Adipocyte (in vitro differentiated cells): ENCODE data around the gene FSTL1.

Experiments used
- DNase-seq: peaks from one replicate; pipeline ENCODE4 v3.0.0-alpha.2; 2015; ENCODE audit warnings: low read depth
- H3K27me3 ChIP-seq: replicated peaks from 2 replicates; pipeline ENCODE4 v1.7.0; 2013; ENCODE audit warnings: mild to moderate bottlenecking, low read length, moderate library complexity; ENCODE audit not compliant: control insufficient read depth, insufficient read depth
- H3K36me3 ChIP-seq: 2 replicates; pipeline ENCODE4 v1.7.0; 2013; ENCODE audit warnings: low read length, mild to moderate bottlenecking, moderate library complexity; ENCODE audit not compliant: control insufficient read depth, insufficient read depth, severe bottlenecking
- H3K4me1 ChIP-seq: 2 replicates; pipeline ENCODE4 v1.7.0; 2013; ENCODE audit warnings: mild to moderate bottlenecking, low read length, moderate library complexity; ENCODE audit not compliant: control insufficient read depth, insufficient read depth
- H3K4me3 ChIP-seq: 2 replicates; pipeline ENCODE4 v1.7.0; 2013; ENCODE audit warnings: mild to moderate bottlenecking, low read length, moderate library complexity
- H3K9ac ChIP-seq: 2 replicates; pipeline ENCODE4 v1.7.0; 2013; ENCODE audit warnings: mild to moderate bottlenecking, low read length, moderate library complexity
- H3K9me3 ChIP-seq: 2 replicates; pipeline ENCODE4 v1.7.0; 2013; ENCODE audit warnings: mild to moderate bottlenecking, low read length, moderate library complexity; ENCODE audit not compliant: control insufficient read depth

FSTL1 gene

GRCh38 chr3:120348065-120348990 is 102.5 kb downstream of the FSTL1 start:
- Histone ChIP-seq H3K4me3 (peak overlapping the region; percentile 83), H3K36me3 (no peaks in the 10 kb centered on the region), H3K9ac (peak overlapping the region; percentile 94), H3K9me3 (no peaks in the 10 kb centered on the region), H3K27me3 (no peaks in the 10 kb centered on the region), H3K4me1 (peaks cover 40% of the 10 kb centered on the region)
- peak; percentile 65 for DNase-seq

DNA sequence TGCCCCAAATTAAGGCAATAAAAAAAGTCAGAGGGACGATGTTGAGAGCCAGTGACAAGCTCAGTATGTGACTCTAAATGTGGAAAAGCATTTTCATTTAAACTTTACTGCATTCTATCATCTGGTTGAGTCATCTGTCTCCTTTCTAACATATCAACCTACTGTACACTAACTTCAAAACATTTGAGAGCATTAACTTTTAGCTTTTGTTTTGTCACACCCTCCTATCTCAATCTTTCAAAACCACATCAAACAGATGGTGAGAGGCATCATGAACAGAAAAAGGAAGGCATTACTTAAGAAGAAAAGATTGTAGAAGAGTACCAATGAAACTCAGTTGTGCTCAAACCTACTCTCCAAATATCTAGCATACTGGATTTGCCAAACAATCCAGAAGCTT is 106.4 kb downstream of the FSTL1 start:
- Histone ChIP-seq H3K27me3 (no peaks in the 10 kb centered on the region), H3K4me1 (peaks cover 30% of the 10 kb centered on the region), H3K36me3 (no peaks in the 10 kb centered on the region), H3K9me3 (peaks cover 3% of the 10 kb centered on the region), H3K9ac (no peak overlapping the region), H3K4me3 (no peak overlapping the region)
- no peak for DNase-seq
